GM19324 (cell line): Measurements from ENCODE around the gene VARS1.
"Not testable (repeated sequence)": the region's sequence is repeated elsewhere in the genome, so short reads cannot be mapped to it uniquely, and the experiment has no call there.

Source experiments
- ATAC-seq: cut with Tn5 transposase; IDR thresholded peaks from one replicate; pipeline ENCODE4 v1.9.1; 2021; ENCODE audit warnings: mild to moderate bottlenecking, moderate library complexity; ENCODE audit not compliant: unreplicated experiment, low FRiP score

The VARS1 gene

DNA sequence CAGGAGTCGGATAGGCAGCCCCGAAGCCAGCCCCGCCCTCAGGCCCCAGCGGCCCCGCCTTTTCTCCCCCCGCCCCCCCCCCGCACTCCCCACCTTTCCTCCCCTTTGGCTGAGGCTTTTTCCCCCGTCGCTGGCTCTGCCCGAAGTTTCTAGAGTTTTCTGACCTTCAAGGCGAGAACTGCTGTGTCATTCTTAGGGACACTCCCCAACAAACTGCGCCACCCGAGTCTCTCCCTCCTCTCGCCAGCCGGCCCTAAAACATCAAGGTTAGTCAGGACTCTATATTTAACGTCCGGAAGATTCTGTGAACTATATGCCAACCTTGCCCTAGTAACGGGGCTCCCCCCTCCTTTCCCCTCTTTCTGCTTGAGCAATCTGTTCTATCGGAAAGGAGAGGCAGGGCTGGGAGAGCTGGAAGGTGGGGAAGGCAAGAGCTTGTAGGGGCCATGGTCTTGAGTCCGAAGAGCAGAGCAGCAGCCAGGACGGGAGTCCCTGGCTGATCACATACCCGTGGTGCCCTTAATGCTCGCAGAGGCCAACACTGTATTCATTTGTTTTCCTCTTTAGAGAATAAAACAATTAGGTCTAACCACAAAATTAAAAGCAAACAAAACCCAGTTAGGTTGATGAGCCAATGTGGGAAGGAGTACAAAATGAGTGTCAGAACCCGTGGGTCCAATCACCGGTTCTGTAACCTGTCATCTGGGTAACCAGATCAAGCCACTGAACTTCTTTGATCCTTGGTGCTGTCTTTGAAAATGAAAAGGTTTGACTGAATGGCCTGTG, 26.7 kb upstream of the VARS1 start:
- ATAC-seq = peak; percentile 58

DNA sequence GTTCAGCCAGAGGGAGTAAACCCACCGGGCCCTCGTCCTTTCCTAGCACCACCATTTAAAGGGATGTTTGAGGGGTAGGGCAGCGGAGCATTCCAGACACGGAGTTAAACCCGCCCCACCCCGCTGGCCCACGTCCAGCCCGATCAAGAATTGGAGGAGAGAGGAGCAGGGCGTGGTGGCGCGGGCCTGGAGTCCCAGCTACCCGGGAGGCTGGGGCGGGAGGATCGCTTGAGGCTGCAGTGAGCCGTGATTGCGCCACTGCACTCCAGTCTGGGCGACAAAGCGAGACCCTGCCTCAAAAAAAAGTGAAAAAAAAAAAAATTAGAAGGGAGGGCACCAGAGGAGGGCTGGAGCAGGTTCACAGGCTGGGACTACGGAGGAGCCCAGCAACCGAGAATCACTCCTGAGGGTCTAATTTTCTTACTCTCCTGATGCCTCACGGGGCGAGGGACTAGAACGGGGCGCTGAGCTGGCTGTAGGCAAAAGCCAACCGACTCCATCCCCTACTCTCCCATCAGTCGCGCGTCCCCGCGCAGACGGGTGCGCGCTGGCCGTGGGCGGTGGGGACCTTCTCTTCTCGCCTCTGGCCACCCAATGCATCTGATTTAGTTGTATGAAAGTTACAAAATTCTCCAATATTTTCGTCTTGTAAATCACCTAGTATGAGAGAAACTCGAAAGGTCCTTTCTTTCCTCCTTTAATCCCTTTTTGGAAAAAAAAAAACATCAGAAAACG, 25.9 kb upstream of the VARS1 start:
- peak; percentile 45 for ATAC-seq

DNA sequence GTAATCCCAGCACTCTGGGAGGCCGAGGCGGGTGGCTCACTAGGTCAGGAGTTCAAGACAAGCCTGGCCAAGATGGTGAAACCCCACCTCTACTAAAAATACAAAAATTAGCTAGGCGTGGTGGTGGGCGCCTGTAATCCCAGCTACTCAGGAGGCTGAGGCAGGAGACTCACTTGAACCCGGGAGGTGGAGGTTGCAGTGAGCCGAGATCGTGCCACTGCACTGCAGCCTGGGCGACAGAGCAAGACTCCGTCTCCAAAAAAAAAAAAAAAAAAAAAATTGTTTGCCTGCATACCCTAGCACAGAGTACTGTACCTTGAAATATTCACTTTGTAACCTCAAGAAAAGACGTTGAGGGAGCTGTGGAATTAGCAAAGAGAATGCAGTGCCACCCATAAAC, 24.8 kb upstream of the VARS1 start:
- not testable (repeated sequence) for ATAC-seq

DNA sequence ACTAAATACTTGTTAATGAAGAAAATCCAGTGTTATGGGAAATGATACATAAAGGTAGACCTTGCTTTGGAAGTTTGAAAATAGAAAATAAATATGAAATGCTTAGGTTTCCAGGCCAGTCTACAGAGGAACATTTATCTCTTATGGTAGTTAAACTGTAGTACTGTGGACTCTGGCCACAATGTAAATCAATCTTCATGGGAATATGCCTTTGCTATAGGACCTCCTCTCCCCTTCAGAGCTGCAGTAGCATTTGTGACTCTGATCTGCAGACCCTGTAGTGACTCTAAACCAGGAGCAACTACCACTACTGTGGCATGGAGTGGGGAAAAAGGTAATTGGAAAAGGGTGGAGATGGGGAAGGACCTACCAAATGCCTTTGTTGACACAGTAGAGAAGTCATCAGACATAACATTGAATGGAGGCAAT, 24.3 kb upstream of the VARS1 start:
- ATAC-seq = no peak

DNA sequence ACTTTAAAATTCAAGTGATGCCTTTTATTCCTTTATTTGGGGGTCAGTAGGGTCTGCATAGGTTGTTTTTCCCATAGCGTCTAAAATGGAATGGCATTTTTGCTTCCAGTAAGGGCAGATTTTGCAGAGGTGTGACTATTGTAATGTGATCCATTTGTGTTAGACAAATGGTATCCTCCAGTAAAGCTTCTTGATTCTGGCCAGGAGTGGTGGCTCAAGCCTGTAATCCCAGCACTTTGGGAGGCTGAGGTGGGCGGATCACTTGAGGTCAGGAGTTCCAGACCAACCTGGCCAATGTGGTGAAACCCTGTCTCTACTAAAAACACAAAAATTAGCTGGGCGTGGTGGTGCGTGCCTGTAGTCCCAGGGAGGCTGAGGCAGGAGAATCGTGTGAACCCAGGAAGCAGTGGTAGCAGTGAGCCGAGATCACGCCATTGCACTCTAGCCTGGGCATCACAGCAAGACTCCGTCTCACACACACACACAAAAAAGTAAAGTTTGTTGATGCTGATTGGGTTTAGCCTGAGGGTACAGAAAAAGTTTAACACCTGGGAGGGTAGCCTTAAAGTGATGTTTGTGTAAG, 22.5 kb upstream of the VARS1 start:
- ATAC-seq = not testable (repeated sequence)

DNA sequence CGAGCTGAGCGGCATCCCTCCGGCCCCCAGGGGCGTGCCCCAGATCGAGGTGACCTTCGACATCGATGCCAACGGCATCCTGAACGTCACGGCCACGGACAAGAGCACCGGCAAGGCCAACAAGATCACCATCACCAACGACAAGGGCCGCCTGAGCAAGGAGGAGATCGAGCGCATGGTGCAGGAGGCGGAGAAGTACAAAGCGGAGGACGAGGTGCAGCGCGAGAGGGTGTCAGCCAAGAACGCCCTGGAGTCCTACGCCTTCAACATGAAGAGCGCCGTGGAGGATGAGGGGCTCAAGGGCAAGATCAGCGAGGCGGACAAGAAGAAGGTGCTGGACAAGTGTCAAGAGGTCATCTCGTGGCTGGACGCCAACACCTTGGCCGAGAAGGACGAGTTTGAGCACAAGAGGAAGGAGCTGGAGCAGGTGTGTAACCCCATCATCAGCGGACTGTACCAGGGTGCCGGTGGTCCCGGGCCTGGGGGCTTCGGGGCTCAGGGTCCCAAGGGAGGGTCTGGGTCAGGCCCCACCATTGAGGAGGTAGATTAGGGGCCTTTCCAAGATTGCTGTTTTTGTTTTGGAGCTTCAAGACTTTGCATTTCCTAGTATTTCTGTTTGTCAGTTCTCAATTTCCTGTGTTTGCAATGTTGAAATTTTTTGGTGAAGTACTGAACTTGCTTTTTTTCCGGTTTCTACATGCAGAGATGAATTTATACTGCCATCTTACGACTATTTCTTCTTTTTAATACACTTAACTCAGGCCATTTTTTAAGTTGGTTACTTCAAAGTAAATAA, 21.8 kb upstream of the VARS1 start:
- ATAC-seq = not testable (repeated sequence)

DNA sequence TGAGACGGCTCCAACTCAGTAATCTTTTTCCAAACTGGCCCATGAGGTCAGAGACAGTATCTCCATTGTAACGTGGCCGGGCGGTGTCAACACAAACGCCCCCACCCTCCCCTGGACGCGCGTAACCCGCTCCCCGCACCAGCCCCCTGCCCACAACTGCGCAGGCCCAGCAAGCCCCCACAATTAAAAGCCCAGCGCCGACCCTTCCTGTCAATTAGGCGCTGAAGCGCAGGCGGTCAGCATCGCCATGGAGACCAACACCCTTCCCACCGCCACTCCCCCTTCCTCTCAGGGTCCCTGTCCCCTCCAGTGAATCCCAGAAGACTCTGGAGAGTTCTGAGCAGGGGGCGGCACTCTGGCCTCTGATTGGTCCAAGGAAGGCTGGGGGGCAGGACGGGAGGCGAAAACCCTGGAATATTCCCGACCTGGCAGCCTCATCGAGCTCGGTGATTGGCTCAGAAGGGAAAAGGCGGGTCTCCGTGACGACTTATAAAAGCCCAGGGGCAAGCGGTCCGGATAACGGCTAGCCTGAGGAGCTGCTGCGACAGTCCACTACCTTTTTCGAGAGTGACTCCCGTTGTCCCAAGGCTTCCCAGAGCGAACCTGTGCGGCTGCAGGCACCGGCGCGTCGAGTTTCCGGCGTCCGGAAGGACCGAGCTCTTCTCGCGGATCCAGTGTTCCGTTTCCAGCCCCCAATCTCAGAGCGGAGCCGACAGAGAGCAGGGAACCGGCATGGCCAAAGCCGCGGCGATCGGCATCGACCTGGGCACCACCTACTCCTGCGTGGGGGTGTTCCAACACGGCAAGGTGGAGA, 19.7 kb upstream of the VARS1 start, which contains the start of the genes HSPA1A and HSPA1L:
HSPA1A (plus strand) TSS at position 519 of the 814 bp plus-strand sequence; CDS start at position 733, 214 bp downstream.
HSPA1L (minus strand) TSS at position 259 of the 814 bp plus-strand sequence. CDS start 3,311 bp downstream, outside the sequence.
- ATAC-seq = no peak

DNA sequence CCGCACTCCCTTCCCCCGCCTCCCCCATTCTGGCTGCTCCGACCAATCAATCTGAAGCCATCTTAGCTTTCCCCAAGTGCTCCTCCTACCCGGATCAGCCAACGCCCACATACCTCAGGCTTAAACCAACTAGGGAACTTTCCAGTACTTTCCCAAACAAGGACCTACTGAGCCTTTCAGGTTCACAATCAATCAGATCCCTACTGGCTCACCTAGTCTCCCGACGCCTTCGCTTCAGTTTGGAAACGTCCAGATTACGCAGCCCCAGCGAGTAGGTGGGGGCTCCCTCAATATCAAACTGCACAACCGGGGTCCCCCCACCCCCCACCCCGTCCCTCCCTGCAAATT, 19.1 kb upstream of the VARS1 start:
- no peak for ATAC-seq

DNA sequence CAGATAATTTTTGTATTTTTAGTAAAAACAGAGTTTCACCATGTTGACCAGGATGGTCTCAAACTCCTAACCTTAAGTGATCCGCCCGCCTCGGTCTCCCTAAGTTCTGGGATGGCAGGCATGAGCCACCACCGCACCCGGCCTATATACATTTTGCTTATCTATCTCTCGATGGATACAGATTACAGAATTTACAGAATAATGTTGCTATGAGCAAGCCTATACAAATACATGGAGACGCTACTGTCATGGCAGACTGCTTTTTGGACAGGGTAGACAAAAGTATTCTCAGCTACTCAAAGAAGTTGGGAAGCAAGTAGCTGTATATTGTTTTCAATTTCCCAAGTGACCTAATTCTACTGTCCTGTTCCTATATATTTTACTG, 17.9 kb upstream of the VARS1 start:
- no peak for ATAC-seq

DNA sequence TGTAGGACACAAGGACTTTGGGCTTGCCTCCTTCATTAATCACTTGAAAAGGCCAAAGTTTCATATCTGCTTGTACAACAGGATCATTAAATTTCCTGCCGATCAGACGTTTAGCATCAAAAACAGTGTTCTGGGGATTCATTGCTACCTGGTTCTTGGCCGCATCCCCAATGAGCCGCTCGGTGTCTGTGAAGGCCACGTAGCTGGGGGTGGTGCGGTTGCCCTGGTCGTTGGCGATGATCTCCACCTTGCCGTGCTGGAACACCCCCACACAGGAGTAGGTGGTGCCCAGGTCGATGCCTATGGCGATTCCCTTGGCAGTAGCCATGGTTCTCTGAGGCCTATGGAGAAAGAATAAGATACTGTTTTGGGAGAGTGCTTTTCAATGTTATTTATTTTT, 16.1 kb upstream of the VARS1 start:
- no peak for ATAC-seq

DNA sequence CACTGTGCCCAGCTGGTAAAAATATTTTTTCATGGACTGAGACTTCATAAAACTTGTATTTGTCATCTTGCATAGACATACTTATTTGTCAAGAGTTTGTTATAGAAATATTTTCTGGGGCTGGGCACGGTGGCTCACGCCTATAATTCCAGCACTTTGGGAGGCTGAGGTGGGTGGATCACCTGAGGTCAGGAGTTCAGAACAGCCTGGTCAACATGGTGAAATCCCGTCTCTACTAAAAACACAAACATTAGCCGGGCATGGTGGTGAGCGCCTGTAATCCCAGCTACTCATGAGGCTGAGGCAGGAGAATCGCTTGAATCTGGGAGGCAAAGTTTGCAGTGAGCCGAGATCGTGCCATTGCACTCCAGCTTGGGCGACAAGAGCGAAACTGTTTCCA, 13.0 kb upstream of the VARS1 start:
- not testable (repeated sequence) for ATAC-seq

DNA sequence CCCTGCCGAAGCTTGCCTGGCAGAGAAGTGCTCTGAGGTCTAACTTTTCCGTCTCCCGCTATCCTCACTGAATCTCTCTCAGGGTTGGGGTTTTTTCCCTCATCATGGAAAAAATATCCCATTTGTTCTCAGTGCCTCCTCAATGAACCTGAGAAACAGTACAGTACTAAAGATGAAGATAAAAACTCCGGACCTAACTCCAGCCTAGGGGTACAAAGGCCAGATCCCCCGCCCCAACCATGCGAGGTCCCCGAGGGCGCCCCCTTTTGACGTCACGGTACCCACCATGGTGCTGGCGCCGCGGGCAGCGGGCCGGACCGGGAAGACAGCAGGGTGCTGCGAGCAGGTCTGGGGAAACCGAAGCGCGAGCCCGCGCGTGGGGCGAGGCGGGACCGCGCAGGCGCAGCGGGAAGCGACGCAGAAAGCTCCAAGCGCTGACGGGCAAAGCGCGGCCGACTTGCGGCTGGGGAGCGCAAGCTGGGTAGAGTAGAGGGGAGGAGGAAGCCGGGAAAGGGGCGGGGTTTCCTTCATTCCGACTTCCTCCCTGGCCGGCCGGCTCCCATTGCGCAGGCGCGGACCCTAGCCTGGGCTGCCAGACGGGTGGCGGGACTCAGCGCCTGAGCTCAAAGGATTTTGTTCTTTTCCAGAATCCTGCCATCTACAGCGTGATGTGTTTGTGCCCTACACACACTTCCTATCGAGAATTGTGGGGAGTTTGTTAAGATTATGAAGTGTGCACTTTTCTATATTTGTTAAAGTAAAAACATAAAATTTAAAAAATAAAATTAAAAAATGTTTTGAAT, 11.1 kb upstream of the VARS1 start, which contains the start of gene LSM2:
LSM2 (minus strand) TSS at position 497 of the 803 bp plus-strand sequence; CDS start at position 288, 209 bp downstream.
- peak; percentile 96 for ATAC-seq

DNA sequence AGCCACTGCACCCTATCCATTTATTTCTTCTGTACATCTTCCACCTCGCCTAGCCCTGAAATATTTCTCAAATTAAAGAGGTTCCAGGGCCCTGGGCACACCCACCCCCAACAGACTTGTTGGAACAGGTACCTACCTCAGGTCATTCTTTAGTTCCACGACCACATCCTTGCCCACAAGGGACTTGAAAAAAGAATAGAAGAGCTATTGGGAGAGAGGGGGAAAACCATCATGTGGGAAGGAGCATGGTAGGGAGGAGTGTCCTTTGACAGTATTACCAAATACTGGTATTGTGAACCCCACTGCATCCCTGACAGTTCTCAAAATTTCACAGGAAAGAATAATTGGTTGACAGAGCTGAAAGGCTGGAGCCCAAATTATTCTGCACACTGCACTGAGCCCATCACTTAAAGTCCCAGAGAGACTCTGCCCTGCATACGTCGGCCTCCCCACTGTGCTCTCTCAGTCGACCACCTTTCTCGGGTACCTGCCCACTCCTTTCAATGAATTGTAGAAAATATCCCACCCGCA, 10.5 kb upstream of the VARS1 start:
- ATAC-seq = no peak

DNA sequence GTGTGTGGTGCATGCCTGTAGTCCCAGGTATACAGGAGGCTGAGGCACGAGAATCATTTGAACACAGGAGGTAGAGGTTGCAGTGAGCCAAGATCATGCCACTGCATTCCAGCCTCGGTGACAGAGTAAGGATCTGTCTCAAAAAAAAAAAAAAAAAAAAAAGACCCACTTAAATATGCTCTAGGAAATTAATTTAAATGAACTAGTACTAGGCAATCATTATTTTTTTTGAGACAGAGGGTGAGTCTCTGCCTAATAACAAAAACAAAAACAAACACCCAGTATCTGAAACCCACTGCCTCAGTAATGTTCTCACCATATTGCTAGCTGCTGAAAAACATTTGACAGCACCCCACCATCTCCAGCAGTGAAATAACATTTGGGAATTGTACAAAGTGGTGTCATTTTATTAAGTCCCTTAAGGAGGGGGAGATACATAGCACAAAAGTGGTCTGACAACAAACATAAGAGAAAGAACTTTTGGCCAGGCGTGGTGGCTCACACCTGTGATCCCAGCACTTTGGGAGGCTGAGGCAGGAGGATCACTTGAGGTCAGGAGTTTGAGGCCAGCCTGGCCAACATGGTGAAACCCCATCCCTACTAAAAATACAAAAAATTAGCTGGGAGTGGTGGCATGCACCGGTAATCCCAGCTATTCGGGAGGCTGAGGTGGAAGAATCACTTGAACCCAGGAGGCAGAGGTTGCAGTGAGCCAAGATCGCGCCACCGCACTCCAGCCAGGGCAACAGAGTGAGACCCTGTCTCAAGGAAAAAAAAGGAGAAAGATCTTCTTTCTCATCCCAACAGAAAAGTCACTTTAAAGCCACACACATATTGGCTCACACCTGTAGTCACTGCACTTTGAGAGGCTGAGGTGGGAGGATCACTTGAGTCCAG, 5.7 kb upstream of the VARS1 start:
- ATAC-seq = not testable (repeated sequence)

DNA sequence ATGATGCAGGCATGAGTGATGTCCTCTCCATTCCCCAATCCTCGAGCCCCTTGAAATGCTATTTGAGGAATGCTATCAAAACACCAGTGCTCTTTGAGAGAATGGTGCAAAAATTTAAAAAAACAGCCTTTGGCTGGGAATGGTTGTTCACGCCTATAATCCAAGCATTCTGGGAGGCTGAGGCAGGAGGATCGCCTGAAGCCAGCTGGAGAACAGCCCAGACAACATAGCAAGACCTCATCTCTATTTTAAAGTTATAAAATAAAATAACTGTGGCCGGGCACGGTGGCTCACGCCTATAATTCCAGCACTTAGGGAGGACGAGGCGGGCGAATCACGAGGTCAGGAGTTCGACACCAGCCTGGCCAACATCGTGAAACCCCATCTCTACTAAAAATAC, 4.2 kb upstream of the VARS1 start:
- no peak for ATAC-seq

DNA sequence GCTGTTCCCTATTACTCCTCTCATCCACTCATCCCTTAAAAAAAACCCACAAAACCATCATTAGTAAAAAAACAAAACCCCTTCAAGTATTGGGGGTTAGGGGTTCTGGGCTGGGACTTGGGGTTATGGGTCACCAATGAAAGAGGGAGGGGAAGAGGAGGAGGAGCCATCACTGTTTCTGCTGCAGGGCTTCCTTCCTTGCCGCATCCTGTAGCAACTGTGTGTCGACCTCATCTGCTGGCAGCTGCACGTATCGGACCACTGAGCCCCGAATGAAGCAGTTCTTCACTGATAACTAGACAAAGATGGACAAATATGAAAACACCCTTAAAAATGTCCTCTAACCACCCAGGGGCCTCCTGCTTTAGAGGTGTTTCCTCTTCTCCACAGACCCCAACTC, 2.0 kb upstream of the VARS1 start:
- ATAC-seq = no peak

DNA sequence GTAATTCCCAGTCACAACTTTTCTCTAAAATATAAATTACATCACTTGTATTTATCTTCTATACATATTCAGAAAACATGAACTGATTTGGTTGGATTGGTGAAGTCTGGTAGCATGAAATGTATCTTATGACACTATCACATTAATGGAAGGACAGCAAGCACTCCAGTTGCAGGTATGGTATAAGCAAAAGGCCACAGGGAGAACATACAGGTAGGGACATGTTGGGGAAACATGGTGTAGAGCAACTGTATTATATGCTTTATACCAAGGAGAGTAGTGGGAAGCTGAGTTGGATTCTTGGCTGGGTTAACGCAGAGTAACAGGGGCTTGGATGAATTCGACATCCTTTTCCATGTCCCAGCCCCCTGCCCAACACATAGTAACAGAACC, 1.4 kb upstream of the VARS1 start:
- ATAC-seq = no peak
